Rectal smooth muscle tissue (tissue), 1 donor: ENCODE data around the gene AGAP1.

Experiments used
- H3K27ac ChIP-seq: one replicate; pipeline ENCODE4 v1.7.0; 2013; ENCODE audit warnings: low read depth, low read length, inconsistent platforms
- H3K27me3 ChIP-seq: one replicate; pipeline ENCODE4 v1.7.0; 2013; ENCODE audit warnings: low read length; ENCODE audit not compliant: control insufficient read depth, insufficient read depth
- H3K36me3 ChIP-seq: one replicate; pipeline ENCODE4 v1.7.0; 2013; ENCODE audit warnings: low read length; ENCODE audit not compliant: control insufficient read depth, insufficient read depth
- H3K4me1 ChIP-seq: one replicate; pipeline ENCODE4 v1.7.0; 2013; ENCODE audit warnings: low read length; ENCODE audit not compliant: control insufficient read depth, insufficient read depth
- H3K4me3 ChIP-seq: one replicate; pipeline ENCODE4 v1.7.0; 2013; ENCODE audit warnings: low read length
- H3K9ac ChIP-seq: one replicate; pipeline ENCODE4 v1.7.0; 2013; ENCODE audit warnings: low read length

The AGAP1 gene

DNA sequence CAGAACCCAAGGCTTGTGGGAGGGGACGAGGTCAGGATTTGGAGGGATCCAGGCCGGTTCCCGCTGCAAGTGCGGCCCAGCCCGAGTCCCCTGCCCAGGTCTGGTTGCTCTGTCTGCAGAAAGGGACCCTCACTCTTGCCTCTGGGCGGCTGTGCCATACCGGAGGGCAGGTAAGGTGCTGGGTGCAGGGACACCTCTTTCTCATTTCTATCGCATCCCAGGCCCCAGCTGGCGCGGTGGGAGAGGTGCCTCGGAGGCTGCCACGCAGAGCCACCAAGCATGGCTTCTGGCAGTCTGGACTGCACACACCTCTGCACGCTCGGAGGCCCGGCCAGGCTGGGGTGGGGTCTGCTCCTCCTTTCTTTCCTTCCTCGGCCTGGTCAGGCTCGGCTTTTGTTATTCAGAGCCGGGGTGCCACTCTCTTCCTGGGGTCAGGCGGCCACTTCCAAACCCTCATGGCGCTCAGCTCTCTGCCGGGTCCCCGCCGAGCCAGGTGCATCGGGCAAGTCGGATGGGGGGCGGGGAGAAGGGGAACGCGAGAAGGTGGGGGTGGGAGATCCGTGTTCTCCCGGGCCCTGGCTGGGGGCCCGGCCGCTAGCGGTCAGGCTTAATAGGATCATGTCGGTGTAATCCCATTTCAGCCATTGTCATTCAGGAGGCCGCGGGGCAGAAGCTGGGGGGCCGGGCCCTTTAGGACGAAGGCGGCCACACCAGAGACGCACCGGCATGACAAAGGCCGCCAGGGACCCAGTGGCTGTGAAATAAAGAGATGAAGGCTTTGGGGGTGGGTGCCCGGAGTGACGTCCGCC, 665.3 kb downstream of the AGAP1 start:
- H3K4me1 ChIP-seq, result peaks cover 3% of the 10 kb centered on the region
- no peaks in the 10 kb centered on the region for H3K36me3 ChIP-seq
- no peak overlapping the region for H3K4me3 ChIP-seq
- peaks cover 33% of the 10 kb centered on the region for H3K27me3 ChIP-seq
- H3K9ac ChIP-seq, result no peak overlapping the region
- H3K27ac ChIP-seq, result no peak overlapping the region

DNA sequence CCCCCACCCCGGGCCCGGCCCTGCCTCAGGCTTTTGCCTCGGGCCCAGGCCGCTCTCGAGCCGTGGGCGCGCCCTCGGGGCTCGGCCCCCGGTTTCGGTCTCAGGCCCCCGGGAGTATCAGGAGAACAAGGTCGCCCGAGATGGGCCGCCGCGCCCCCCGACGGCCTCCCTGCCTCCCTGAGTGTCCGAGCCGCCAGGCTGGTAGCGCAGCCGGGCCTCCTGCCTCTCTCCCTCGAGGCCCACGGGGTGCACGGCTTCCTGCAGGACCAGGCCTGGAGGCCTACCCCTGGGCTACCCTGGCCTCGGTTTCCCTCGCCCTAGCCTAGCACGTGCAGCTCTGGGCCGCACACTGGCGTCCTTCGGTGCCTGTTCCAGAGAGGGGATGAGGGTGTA, 665.9 kb downstream of the AGAP1 start:
- Histone ChIP-seq H3K36me3 (no peaks in the 10 kb centered on the region), H3K9ac (no peak overlapping the region), H3K27me3 (peaks cover 35% of the 10 kb centered on the region), H3K4me3 (no peak overlapping the region), H3K27ac (no peak overlapping the region), H3K4me1 (peaks cover 6% of the 10 kb centered on the region)

DNA sequence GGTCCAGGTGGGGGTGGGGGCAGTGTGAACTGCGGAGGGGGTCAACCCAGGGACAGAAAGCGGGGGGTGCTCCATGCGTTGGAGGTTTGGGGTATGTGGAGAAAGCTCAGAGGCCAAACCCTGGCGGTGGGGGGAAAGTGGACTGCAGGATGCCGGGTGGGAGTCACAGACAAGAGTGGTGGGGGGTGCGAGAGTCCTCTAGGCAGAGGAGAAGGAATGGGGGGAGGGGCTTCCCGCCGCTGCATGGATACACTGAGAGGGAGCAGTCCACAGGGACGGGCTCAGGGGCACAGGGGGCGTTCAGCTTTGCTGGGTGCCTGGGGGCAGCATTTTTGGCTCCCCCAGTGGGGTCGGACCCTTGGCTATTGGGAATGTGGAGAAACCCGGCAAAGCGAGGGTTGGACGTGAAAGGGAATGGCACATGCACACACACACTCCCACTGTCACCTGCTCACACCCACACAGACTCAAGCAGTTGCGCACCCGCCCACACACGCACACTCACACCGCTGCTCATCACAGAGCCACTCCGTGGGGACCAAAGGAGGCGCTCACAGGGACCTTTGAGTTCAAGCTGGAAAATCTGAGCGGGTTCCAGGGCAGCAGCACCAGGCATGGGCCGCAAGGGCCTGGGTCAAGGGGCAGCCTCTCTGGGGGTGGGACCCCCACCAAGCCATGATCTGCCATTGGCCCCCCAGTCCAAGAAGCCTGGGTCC, 666.7 kb downstream of the AGAP1 start:
- H3K27me3 ChIP-seq, result peaks cover 41% of the 10 kb centered on the region
- H3K4me1 ChIP-seq, result peaks cover 9% of the 10 kb centered on the region
- H3K36me3 ChIP-seq, result no peaks in the 10 kb centered on the region
- H3K9ac ChIP-seq, result no peak overlapping the region
- no peak overlapping the region for H3K4me3 ChIP-seq
- H3K27ac ChIP-seq, result no peak overlapping the region

DNA sequence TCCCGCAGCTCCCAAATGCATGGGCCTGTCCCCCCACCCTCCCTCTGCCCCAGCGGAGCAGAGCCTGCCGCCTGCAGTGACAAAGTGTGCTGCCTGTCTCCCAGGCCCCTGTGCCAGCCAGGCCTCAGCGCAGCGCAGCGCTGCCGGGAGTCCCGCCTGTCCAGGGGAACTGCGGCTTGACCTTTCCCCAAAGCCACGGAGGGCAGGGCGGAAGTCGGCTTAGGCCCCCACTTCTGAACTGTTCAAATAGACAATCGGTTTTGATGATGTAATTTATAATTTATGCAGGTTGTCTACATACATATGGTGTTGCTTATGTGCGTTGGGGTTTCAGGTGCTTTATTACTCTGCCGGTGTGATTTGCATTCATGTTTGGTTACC, 667.2 kb downstream of the AGAP1 start:
- Histone ChIP-seq H3K36me3 (no peaks in the 10 kb centered on the region), H3K4me1 (peaks cover 9% of the 10 kb centered on the region), H3K9ac (no peak overlapping the region), H3K27me3 (peaks cover 46% of the 10 kb centered on the region), H3K27ac (no peak overlapping the region), H3K4me3 (no peak overlapping the region)

GRCh38 chr2:236161531-236161930, 667.7 kb downstream of the AGAP1 start:
- Histone ChIP-seq H3K36me3 (no peaks in the 10 kb centered on the region), H3K4me3 (no peak overlapping the region), H3K9ac (no peak overlapping the region), H3K4me1 (peaks cover 10% of the 10 kb centered on the region), H3K27me3 (peaks cover 50% of the 10 kb centered on the region), H3K27ac (no peak overlapping the region)

DNA sequence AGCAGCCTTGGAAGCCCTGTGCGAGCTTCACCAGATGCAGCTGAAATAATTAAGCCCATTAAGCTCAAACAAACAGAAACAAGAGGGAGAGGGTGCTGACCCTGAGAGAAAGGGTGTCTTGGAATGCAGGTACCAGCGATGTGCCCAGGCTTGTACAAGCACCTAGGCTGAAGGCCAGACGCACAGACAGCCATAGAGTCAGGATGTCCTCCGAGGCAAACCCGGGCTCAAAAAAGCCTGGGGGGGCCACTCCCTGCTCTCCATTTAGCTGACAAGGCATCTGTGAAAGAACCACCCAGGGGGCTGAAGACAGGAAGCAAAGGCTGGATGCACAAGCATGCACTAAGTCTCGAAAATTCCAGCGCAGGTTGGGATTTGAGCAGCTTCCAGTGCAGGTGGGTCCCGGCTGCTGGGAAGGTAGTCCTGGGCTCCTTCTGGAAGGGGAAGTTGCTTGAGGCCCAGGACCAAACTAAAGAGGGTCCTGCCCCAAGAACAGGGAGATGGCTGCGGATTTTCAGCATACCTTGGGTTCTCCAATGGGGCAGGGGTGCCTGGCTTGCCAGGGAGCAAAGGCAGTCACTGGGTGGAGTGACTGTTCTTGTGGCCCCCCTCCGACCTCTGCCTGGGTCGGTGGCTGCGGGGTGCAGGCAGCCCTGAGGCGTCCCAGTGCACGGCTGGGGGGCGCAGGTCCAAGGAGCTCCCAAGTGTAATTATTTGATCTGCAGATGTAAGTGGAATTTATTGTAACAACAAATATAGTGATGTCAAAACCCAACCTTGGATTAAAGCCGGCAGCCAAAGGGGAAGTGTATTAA, 668.4 kb downstream of the AGAP1 start:
- Histone ChIP-seq H3K4me1 (peaks cover 13% of the 10 kb centered on the region), H3K9ac (no peak overlapping the region), H3K27me3 (peaks cover 57% of the 10 kb centered on the region), H3K4me3 (no peak overlapping the region), H3K27ac (no peak overlapping the region), H3K36me3 (no peaks in the 10 kb centered on the region)

DNA sequence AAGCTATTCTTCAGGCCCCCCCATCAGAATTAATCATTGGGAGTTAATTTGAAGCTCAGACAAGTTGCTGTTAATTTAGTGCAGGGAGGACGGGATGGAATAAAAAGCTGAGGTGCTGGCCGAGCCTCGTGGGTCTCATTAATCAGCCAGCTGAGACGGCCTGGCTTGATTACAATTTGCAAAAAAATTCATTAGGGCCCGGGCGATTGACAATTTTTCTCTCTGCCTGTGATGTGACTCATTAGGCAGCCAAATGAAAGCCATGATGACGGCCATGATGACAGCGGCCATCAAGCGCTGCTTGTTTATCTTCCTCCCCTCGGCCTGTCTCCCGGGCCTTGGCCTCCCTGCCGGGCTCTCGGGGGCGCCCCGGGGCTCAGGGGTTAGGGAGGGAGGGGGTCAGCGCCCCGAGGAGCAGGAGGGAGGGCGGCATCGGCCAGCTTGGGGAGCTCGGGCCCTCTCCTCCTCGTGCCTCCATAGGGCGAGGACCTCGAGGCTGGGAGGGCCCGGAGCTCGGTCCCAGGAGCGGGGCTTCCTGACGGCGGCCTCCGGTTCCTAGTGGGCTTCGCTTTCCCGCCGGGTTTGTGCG, 669.1 kb downstream of the AGAP1 start:
- peaks cover 57% of the 10 kb centered on the region for H3K27me3 ChIP-seq
- H3K36me3 ChIP-seq, result no peaks in the 10 kb centered on the region
- no peak overlapping the region for H3K4me3 ChIP-seq
- peaks cover 13% of the 10 kb centered on the region for H3K4me1 ChIP-seq
- no peak overlapping the region for H3K9ac ChIP-seq
- H3K27ac ChIP-seq, result no peak overlapping the region

- Histone ChIP-seq H3K36me3 (no peaks in the 10 kb centered on the region), H3K4me3 (peak overlapping the region; percentile 44), H3K4me1 (peaks cover 13% of the 10 kb centered on the region), H3K27me3 (peaks cover 56% of the 10 kb centered on the region), H3K9ac (no peak overlapping the region), H3K27ac (no peak overlapping the region)
Measured at GRCh38 chr2:236163471-236164200, 669.8 kb downstream of the AGAP1 start.

GRCh38 chr2:236164201-236164924, 670.5 kb downstream of the AGAP1 start:
- Histone ChIP-seq H3K27me3 (peaks cover 53% of the 10 kb centered on the region), H3K4me3 (peak overlapping the region; percentile 44), H3K4me1 (peaks cover 13% of the 10 kb centered on the region), H3K36me3 (no peaks in the 10 kb centered on the region), H3K9ac (no peak overlapping the region), H3K27ac (no peak overlapping the region)

- Histone ChIP-seq H3K4me1 (peaks cover 13% of the 10 kb centered on the region), H3K4me3 (peak overlapping the region; percentile 44), H3K27me3 (peaks cover 61% of the 10 kb centered on the region), H3K27ac (no peak overlapping the region), H3K36me3 (no peaks in the 10 kb centered on the region), H3K9ac (no peak overlapping the region)
Measured at GRCh38 chr2:236164925-236165841, 671.3 kb downstream of the AGAP1 start.
